SU-DHL-6 (cell line): ENCODE data around the gene ABCA3.

Source experiments
- CTCF ChIP-seq: fragments of 200-600 bp; sonication (generic); IDR thresholded peaks from one replicate; pipeline ENCODE4 v1.5.1; 2017; ENCODE audit warnings: antibody characterized with exemption, mild to moderate bottlenecking, low read length, moderate library complexity; ENCODE audit not compliant: insufficient read depth, poor library complexity, severe bottlenecking
- EZH2phosphoT487 ChIP-seq: fragments of 200-600 bp; sonication (generic), shearing (Covaris generic); conservative IDR thresholded peaks from 2 replicates; pipeline ENCODE4 v1.6.1; 2018; ENCODE audit warnings: mild to moderate bottlenecking, antibody characterized with exemption, low read length, moderate library complexity, mixed read lengths

- TF ChIP-seq CTCF (no peak), EZH2phosphoT487 (no peak)
Measured at GRCh38 chr16:2386990-2387389, 46.5 kb upstream of the ABCA3 start.
